Nucleus accumbens (tissue), 56 donors: Measurements from ENCODE around the gene SMIM44.

ENCODE experiments used
- DNase-seq, 56 donors: peaks; one replicate each; lab custom pipeline; 2025; lab: John Stamatoyannopoulos, UW

SMIM44 gene

GRCh38 chr19:3479834-3480215 is 3.4 kb downstream of the SMIM44 start:
- no peak for DNase-seq

- peak in 1 of 56 donors; percentile 19 for DNase-seq
Measured at GRCh38 chr19:3479177-3479833, 3.9 kb downstream of the SMIM44 start.

- no peak for DNase-seq
Measured at GRCh38 chr19:3478409-3479176, 4.6 kb downstream of the SMIM44 start.

- DNase-seq: no peak
Measured at GRCh38 chr19:3477951-3478350, 5.3 kb downstream of the SMIM44 start.

- DNase-seq: no peak
Measured at GRCh38 chr19:3477506-3477905, 5.7 kb downstream of the SMIM44 start.

DNA sequence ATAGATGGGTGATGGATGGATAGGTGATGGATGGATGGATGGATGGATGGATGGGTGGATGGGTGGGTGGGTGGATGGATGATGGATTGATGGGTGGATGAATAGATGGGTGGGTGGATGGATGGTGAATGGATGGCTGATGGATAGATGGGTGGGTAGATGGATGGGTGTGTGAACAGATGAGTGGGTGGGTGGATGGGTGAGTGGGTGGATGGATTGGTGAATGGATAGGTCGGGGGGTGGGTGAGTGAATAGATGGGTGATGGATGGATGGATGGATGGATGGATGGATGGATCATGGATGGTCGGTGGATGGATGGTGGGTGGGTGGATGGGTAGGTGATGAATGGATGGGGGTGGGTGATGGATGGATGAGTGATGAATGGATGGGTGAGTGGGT is 6.4 kb downstream of the SMIM44 start:
- DNase-seq: no peak

DNA sequence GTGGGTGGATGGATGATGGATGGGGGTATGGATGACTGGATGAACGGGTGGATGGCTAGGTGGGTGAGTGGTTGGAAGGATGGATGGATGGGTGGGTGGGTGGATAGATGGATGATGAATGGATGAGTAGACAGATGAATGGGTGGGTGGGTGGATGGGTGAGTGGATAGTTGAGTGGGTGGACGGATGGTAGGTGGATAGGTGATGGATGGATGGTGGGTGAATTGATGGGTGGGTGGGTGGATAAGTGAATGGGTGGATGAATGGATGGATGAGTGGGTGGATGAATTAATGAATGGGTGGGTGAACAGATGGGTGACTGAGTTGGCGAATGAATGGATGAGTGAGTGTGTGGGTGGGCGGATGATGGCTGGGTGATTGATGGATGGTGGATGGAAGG is 7.8 kb downstream of the SMIM44 start:
- DNase-seq: no peak

DNA sequence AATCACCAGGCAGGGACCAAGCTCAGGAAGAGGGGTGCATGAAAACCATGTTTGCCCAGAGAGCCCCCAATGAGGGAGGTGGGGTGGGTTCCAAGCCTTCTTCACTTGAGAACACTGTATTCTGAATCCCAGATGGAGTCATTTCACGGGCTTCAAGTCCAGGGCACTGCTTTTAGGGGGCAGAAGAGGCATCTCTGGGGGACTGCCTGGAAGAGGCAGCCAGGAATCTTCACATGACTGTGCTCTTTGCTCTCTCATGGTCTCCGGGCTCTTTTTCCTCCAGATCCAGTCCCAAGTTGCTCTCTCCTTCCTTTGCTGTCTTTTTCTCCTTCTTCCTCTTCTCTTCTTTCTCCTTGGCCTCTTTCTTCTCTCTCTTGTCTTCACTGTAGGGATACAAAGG is 8.6 kb downstream of the SMIM44 start:
- DNase-seq: no peak

- no peak for DNase-seq
Measured at GRCh38 chr19:3474010-3474409, 9.2 kb downstream of the SMIM44 start.

DNA sequence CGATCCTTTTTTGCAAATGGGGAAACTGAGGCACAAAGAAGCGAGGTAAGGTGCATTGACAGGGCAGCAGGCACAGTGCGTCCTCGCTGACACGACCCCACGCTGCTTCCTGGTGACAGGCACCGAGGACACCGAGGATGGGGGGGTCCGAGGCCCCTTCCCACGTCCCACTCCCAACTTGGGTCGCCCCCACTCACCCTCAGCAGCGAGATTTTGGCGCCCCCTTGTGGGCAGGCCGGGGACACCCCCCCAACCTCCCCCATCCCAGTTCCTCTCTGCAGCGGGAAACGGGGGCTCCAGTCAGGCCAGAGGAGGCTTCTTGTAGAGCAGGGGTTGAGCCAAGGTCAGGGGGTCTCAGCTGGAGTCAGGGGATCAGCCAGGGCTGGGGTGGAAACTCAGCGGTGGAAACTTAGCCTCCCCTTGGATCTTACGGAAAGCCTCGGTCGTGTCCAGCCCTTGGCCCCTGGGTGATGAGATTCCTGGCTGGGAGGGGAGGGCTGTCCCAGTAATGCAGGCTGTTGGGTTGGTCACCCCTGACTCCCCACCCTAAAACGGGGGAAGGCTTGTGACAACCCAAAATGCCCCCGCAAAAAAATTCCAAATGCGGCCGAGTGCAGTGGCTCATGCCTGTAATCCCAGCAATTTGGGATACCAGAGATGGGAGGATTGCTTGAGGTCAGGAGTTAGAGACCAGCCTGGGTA is 11.1 kb downstream of the SMIM44 start:
- peak in 16 of 56 donors; percentile 2 to 48 (median 23) for DNase-seq

- DNase-seq: no peak
Measured at GRCh38 chr19:3470500-3471128, 12.6 kb downstream of the SMIM44 start.

- peak in 1 of 56 donors; percentile 24 for DNase-seq
Measured at GRCh38 chr19:3469638-3470499, 13.4 kb downstream of the SMIM44 start.

GRCh38 chr19:3468211-3468610 is 15.0 kb downstream of the SMIM44 start:
- DNase-seq: no peak

- no peak for DNase-seq
Measured at GRCh38 chr19:3467437-3468198, 15.6 kb downstream of the SMIM44 start.

GRCh38 chr19:3466635-3467034 is 16.6 kb downstream of the SMIM44 start:
- DNase-seq: peak in 28 of 56 donors; percentile 1 to 65 (median 33)

GRCh38 chr19:3465552-3465951 is 17.7 kb downstream of the SMIM44 start:
- no peak for DNase-seq

DNA sequence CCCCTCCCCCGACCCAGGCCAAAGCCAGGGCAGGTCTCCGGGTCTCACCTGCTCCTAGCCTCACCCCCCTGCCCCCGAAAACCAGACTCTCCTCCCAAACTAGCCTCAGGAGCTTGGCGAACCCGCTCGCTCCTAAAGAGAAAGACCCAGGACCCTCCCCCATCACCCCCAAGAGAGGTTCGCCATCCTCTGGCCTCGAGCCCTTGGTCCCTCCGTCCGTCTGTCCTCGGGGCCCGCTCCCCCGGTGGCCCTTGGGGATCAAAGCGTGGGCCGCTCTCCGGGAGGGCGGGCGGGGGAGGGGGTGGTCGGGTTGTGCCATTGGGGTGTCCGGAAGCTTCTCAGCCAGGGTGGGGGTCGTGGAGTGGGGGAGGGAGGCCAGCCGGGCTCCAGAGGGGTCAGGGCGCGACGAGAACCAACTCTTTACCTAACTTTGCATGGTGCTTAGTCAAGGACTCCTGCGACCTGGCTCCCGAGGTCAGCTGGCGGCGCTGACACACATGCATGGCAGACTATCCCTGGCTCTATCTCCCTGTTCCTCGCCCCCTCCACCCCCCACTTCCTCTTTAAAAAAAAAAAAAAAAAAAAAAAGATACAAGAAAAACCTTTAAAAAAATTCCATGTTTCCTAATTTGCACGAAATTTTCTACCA is 18.5 kb downstream of the SMIM44 start:
- DNase-seq: no peak

DNA sequence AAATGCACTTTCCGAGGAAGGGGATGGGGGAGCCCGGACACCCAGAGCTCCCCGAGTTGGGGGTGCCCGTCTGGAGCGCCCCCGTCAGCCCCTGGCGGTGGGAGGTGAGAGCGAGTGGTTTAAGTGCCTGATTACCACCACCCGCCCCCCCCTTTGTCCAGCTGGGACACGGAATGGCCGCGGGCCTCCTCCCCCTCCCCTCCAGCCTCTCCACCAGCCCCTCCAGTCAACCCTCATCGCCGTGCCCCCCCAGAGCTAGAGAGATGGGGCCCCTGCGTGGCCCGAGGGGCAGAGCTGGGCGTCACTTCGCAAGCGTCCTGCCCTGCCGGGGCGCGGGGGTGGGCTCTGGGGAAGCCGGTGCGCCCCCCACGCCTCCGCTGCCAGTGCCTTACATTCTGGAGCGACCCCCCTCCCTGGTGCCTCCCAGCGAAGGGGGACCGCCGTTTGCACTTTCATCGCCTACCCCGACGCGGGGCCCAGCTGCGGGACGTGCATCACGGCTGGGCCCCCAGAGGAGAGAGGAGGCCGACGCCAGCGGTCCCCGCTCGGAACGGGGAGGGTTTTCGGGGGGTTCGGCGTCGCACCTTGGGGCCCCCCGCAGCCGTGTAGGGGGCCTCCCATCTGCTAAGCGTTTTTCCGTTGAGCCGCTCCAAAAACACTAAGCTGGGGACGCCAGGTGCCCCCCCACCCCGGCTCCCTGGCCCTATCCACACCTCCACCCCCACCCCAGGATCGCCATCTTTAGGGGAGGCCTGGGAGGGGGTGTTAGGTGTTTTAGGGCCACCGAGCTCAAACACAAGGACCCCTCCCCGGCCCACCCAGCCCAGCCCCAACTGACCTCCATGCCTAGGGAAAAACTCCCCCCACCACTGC is 19.3 kb downstream of the SMIM44 start:
- no peak for DNase-seq
